NCI-H2171 treated with DMSO at 0.1 percent for 48 hours (cell line): ENCODE results near the gene H6PD.
A peak's percentile ranks its signal among the peaks of the same experiment; 100 is the strongest.

Experiments
- DNase-seq: peaks from one replicate; lab custom pipeline; 2025; lab: John Stamatoyannopoulos, UW

The H6PD gene

DNA sequence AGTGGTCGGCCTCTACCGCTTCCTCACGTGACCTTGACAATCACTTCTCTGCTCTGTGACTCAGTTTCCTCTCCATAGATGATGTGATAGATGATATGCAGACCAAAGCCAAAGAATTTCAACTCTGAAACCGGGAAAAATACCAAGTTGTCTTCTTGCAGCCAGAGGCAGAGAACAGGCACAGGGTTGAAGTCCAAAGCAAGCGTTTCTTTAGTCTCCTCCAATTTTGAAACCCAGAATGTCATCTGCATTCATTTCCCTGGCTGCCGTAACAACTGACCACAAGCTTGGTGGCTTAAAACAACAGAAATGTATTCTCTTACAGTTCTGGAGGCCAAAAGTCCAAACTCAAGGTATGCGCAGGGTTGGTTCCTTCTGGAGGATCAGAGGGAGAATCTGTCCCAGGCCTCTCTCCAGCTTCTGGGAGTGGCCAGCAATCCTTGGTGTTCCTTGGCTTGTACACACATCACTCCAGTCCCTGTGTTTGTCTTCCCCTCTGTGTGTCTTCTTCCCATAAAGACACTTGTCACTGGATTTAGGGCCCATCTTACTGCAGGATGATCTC lies 30.3 kb upstream of the H6PD start:
- DNase-seq: no peak

DNA sequence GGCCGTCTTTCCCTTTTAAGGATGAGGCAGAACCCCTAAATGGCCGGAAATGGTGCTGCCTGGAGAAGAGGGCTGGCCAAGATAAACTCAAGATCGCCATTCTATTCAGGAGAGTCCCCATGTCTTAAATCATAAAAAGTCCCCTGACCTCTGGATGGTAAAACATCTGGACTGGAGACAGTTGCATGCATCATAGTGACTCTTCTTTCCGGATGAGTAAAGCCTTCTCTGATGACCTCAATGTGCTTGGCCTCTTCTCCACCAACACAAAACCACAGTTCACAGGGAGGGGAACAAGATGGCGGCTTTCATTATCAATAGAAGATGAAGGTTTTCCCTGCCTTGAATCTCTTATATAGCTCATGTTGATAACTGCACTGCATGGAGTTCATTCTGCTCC lies 27.5 kb upstream of the H6PD start:
- no peak for DNase-seq

GRCh38 chr1:9207715-9208114 lies 26.9 kb upstream of the H6PD start:
- DNase-seq: no peak

- DNase-seq: no peak
Observed at GRCh38 chr1:9211291-9211811, 23.2 kb upstream of the H6PD start.

- no peak for DNase-seq
Observed at GRCh38 chr1:9212735-9213134, 21.8 kb upstream of the H6PD start.

DNA sequence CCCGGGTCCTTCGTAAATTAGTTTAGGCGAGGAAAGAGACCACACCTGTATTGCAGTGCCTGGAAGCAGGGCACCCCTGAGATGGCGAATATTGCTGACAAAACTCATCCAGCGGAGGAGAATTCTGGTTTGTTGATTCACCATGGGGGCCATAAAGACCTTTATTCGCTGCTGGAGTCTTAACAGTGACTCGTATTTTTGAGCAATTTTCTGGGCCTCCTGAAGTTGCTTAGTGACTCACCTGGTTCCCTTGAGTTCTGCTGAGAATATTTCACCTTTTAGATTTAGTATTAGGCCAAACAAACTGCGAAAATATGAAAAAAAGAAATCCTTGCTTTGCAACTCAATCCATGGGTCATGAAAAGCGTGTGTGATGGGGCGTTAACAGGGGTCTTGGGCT lies 20.6 kb upstream of the H6PD start:
- DNase-seq: no peak

GRCh38 chr1:9218917-9219316 lies 15.7 kb upstream of the H6PD start:
- DNase-seq: no peak

DNA sequence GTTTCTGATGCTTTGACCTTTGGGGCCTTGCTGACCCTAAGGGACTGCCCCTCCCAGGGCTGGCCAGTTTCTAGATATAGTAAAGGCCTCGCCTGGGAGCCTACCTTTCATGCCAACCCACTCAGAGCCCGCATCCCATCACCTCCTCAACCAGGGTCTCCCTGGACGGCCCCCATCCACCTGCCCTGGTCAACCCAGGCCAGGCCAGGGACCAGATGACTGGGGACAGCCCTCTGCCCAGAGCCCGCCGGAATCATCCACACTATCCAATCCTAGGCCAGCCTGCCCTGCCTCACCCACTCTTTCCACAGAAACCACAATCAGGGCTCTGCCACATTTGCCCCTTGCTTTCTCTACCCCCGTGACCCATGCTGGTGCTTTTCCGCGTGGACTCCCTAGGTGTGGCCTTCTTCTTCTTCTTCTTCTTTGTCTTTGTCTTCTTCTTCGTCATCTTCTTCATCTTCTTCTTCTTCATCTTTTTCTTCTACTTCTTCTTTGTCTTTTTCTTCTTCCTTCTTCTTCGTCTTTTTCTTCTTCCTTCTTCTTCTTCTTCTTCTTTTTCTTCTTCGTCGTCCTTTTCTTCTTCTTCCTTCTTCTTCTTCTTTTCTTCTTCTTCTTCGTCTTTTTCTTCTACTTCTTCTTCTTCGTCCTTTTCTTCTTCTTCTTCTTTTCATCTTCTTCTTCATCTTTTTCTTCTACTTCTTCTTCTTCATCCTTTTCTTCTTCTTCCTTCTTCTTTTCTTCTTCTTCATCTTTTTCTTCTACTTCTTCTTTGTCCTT lies 11.5 kb upstream of the H6PD start:
- DNase-seq: no peak

DNA sequence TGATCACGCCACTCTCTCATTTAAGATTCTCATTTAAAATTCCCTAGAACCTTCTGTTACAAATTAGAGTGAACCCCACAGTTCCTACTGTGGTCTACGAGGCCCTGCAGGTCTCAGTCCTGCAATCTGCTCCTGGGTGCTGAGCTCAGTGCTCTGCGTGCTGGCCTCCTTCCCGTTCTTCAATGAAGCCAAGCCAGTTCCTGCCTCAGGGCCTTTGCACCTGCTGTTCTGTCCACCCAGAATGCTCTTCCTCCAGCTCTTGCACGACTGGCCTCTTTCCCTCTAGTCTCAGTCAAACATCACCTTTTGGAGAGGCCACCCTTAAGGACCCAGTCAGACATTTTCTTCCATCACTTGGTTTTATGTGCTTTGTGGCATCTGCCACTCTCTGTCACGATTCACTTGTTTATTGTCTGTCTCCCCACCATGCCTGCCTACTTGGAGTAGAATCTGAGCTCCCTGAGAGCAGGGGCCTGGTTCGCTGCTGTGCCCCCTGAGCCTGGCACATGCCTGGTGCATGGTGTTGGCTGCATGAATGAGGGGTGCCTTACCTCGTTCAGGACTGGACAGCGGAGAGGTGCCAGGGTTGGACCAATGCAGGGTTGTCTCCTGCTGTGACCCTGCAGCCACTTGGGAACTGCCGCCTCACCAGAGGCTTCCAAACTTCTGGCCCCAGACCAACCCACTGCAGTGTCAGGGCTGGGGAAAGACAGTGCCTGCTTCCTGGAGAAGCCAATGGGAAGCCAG lies 9.7 kb upstream of the H6PD start:
- no peak for DNase-seq

GRCh38 chr1:9225411-9225785 lies 9.2 kb upstream of the H6PD start:
- no peak for DNase-seq

DNA sequence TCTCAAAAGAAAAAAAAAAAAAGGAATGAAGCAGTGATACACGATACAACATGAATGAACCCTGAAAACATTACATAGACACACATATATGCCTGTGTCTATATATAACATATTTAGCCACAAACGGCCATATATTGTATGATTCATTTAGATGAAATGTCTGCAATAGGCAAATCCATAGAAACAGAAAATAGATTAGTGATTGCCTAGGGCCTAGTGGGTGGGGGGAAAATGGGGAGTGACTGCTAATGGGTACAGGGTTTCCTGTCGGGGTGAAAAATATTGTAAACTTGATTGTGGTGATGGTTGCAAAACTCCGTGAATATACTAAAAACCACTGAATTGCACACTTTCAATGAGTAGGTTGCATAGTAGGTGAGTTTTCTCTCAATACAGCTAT lies 6.0 kb upstream of the H6PD start:
- DNase-seq: no peak

DNA sequence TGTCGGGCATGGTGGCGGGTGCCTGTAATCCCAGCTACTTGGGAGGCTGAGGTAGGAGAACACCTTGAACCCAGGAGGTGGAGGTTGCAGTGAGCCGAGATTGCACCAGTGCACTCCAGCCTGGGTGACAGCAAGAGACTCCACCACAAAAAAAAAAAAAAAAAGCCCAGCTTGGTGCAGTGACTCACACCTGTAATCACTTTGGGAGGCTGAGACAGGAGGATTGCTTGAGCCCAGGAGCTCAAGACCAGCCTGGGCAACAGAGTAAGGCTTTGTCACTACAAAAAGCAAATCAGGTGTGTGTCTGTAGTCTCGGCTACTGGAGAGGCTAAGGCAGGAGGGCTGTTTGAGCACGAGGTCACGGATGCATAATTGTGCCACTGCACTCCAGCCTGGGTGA lies 5.0 kb upstream of the H6PD start:
- DNase-seq: no peak

DNA sequence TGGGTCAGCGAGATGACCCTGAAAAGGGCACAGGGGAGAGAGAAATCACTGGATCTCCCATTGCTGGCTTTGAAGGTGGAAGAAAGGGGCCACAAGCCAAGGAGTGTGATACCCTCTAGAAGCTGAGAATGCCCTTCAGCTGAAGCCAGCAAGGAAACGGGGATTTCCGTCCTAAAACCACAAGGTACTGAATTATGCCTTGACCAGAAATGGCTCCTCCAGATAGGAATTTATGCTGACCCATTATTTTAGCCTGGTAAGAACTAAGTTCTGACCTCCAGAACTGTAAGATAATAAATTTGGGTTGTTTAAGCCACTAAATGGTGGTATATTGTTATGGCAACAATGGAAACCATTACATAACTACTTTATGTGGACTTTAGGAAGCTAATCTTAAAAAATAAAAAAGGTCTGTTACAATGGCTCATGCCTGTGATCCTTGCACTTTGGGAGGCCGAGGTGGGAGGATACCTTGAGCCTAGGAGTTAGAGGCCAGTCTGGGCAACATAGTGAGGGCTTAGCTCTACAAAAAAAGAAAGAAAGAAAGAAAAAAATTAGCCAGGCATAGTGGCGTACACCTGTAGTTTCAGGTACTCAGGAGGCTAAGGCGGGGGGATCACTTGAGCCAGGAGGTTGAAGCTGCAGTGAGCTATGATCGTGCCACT lies 3.6 kb upstream of the H6PD start:
- DNase-seq: no peak

DNA sequence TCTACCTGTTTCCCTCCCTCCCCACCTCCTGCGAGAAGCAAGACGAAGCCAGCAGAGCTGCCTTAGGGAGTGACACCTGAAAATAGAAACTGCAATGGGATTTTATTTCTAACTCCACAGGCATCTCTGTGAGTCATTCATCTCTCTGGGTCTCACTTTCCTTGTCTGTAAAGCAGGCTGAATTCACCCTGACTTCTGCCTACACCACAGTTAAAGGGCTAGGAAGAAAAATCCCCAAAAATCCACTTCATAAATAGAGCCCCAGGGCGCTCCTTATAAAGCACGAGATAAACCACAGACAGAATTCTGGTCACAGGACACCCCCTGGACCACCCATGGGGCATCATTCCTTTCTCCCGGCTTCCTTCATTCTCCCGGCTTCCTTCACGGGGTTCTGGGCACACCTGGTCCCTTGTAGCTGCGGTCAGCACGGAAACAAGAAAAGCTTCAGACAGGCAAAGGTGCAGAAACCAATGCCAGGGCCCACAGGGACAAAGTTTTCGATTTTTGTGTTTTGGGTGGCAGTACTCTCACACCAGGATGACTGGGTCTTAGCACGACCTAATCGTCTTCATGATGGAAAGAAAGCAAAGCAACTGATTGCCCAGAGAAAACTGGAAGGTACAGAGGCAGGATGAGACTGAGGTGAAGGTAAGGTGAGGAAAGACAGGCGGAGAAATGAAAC lies 2.8 kb upstream of the H6PD start:
- DNase-seq: no peak

DNA sequence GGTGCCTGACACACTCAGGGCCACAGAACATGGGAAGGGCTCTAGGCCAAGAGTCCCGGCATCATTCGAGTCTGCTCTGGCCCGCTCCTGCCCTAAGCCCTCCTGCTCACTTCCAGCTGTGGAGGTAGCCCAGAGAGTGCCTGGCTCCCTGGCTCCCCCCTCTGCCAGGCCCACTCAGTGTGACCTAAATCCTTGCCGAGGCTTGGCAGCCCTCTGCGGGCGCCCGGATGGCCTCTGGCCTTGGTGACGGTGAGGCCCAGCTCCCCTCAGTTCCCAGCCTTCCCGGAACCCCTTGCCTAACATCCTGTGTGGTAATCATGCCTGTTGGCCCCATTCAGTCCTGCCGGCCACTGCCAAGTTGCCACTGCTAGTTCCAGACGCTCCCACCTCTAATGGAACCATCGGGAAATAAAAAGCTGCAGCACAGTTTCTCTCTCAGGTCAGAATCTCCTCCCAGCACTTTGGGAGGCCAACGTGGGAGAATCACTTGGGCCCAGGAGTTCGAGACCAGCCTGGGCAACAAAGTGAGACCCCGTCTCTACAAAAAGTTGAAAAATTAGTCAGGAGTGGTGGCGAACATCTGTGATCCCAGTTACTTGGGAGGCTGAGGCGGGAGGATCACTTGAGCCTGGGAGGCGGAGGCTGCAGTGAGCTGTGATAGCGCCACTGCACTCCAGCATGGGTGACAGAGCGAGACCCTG lies 1.2 kb upstream of the H6PD start:
- no peak for DNase-seq

GRCh38 chr1:9233942-9234222 lies 692 bp upstream of the H6PD start:
- DNase-seq: no peak

- DNase-seq: peak; percentile 64
Observed at GRCh38 chr1:9235096-9235459, 504 bp downstream of the H6PD start.

GRCh38 chr1:9235560-9235959 lies 986 bp downstream of the H6PD start:
- no peak for DNase-seq

DNA sequence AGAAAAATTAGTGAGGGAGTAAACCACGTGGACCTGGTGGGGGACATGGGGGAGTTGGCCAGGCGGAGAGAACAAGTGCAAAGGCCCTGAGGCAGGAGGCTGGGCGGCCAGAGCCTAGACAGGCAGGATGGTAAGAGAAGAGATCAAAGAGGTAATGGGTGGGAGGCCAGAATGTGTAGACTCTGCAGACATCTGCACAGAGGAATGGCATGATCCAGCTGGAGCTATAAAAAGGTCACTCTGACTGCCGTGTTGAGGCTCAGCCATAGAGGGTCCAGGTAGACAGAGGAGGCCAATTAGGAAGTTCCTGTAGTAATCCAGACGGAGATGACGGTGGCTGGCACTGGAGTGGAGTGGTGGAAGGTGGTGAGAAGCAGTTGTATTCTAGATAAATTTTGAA lies 3.6 kb downstream of the H6PD start:
- no peak for DNase-seq

DNA sequence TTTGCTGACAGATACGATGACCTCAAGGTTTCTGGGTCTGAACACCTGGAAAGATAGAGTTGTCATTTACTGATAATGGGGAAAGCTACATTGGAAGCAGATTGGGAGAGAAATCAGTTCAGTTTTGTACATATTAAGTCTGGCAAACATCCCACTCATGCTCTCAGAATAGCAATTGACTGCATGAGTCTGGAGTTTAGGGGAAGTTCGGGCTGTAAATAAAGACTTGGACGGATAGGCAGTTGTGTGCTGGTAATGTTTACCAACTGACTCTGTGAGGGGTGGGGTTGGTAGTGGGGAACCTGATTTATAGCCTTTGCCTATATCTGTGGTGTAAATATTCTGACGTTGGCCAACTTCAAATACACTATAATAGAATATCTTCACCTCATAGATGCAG lies 4.0 kb downstream of the H6PD start:
- no peak for DNase-seq

GRCh38 chr1:9239622-9240401 lies 5.2 kb downstream of the H6PD start:
- DNase-seq: no peak
